Tibial artery (tissue), 4 donors: ENCODE measurements around the gene CYB5R4.

Experiments used
- DNase-seq, 2 donors: peaks; one replicate each; pipeline ENCODE4 v3.0.0-alpha.2; 2019
- H3K27ac ChIP-seq, 2 donors: fragments of 200-600 bp; sonication (generic) in 1 of 2; 1 replicate in 1 of 2; 2 replicates in 1 of 2; pipeline ENCODE4 v1.5.1; 2018 to 2019; ENCODE audit warnings: mild to moderate bottlenecking in 1 of 2
- H3K27me3 ChIP-seq, 2 donors: fragments of 200-600 bp; sonication (generic) in 1 of 2; one replicate each; pipeline versions ENCODE4 v1.5.1 to v1.6.0; 2016 to 2019
- H3K36me3 ChIP-seq, 3 donors: fragments of 200-600 bp; sonication (generic) in 2 of 3; one replicate each; pipeline ENCODE4 v1.5.1; 2016 to 2019; ENCODE audit warnings: mild to moderate bottlenecking in 2 of 3
- H3K4me1 ChIP-seq, 4 donors: fragments of 200-600 bp; sonication (generic) in 2 of 4; 1 replicate in 3 of 4; 2 replicates in 1 of 4; pipeline ENCODE4 v1.5.1; 2016 to 2019
- H3K4me3 ChIP-seq, 2 donors: fragments of 200-600 bp; sonication (generic) in 1 of 2; 1 replicate in 1 of 2; 2 replicates in 1 of 2; pipeline ENCODE4 v1.5.1; 2018 to 2019; ENCODE audit warnings: mild to moderate bottlenecking in 2 of 2
- H3K9me3 ChIP-seq, 3 donors: fragments of 200-600 bp; sonication (generic) in 1 of 3; one replicate each; pipeline ENCODE4 v1.5.1; 2016 to 2019
- intact Hi-C: fragments of 100-400 bp; cut with DNase I; formaldehyde crosslinking; loops from one replicate; pipeline ENCODE4 v1.15.0; 2023; ENCODE audit warnings: low total_unique reads
- TF ChIP-seq, protein P1 (sequence below), 2 experiments: fragments of 200-600 bp in 1 of 2; fragments of 450-650 bp in 1 of 2; IDR thresholded peaks; one replicate each; pipeline ENCODE4 v1.5.1; 2017 to 2019; ENCODE audit warnings: antibody characterized with exemption in 2 of 2, mild to moderate bottlenecking in 1 of 2, moderate library complexity in 1 of 2

The CYB5R4 gene, protein sequence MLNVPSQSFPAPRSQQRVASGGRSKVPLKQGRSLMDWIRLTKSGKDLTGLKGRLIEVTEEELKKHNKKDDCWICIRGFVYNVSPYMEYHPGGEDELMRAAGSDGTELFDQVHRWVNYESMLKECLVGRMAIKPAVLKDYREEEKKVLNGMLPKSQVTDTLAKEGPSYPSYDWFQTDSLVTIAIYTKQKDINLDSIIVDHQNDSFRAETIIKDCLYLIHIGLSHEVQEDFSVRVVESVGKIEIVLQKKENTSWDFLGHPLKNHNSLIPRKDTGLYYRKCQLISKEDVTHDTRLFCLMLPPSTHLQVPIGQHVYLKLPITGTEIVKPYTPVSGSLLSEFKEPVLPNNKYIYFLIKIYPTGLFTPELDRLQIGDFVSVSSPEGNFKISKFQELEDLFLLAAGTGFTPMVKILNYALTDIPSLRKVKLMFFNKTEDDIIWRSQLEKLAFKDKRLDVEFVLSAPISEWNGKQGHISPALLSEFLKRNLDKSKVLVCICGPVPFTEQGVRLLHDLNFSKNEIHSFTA

DNA sequence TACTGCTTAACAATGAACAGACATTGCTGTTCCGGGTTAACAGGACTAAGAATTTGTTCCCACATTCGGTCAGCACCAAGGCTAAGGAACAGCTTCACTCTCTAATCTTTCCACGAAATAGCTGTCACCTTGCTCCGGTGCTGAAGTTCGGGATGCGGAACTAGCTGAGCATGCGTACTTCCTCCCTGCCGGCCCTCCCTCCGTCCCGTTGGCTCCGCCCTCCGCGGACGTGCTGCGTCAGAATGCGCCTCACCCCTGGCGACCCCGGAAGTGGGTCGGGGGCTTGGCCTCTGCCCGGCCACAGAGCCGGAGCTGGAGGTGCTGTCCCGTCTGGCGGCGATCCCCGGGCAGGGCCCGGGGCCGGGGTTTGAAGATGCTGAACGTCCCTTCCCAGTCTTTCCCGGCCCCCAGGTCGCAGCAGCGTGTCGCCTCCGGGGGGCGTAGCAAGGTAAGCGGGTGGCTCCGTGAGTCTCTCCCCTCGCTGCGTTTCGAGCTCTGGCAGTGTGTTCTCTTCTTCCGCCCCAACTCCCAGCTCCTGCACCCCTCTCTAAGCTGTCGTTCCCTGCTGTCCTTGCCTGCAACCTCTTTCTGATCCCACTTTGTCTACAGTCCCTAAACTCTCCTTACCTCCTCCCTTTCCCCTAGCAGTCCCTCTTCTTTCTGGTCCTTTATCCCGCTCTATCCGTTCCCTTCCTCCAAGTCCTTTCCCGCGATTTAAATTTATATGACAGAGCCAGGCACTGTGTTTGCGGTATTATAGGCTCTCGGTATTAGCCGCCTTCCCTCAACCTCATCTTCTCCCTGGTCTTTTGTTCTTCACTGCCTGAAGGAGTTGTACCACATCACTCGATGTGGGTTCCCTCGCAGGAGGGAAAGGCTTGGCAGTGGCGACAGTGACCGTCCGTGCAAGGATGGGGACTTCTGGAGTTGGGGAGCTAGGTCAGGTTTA, at the start of gene CYB5R4:
Gene CYB5R4, plus strand, starts transcription at position 280 of the 949 bp plus-strand sequence. Its CDS starts 94 bp downstream, at position 374.
- peak; percentile 93 to 97 for DNase-seq

DNA sequence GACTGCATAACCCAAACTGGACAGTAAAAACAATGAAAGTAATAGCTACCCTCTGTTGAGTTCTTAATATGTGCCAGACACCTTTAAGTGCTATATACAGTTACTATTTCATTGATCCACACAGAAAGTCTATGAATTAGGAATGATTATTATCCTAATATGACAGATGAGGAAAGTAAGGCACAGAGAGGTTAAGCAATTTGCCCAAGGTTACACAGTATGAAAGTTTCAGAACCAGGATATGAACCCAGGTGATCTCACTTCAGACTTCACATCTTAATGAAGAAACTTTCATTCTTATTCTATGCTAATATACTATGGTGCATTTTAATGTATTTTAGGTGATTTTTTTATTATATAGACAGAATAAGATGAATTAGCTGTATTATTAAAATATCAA, 46.9 kb upstream of the CYB5R4 start:
- no peak for DNase-seq
- H3K9me3 ChIP-seq = no peaks in the 10 kb centered on the region
- intact Hi-C loops = no loop called here
- no peaks in the 10 kb centered on the region for H3K4me1 ChIP-seq
- no peaks in the 10 kb centered on the region for H3K27me3 ChIP-seq
- H3K4me3 ChIP-seq = no peak overlapping the region
- H3K36me3 ChIP-seq = no peaks in the 10 kb centered on the region
- H3K27ac ChIP-seq = no peak overlapping the region
- TF ChIP-seq, protein P1, sequence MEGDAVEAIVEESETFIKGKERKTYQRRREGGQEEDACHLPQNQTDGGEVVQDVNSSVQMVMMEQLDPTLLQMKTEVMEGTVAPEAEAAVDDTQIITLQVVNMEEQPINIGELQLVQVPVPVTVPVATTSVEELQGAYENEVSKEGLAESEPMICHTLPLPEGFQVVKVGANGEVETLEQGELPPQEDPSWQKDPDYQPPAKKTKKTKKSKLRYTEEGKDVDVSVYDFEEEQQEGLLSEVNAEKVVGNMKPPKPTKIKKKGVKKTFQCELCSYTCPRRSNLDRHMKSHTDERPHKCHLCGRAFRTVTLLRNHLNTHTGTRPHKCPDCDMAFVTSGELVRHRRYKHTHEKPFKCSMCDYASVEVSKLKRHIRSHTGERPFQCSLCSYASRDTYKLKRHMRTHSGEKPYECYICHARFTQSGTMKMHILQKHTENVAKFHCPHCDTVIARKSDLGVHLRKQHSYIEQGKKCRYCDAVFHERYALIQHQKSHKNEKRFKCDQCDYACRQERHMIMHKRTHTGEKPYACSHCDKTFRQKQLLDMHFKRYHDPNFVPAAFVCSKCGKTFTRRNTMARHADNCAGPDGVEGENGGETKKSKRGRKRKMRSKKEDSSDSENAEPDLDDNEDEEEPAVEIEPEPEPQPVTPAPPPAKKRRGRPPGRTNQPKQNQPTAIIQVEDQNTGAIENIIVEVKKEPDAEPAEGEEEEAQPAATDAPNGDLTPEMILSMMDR (IDR thresholded peaks at IDR 0.05) = no peak

More for the DNA sequence above, at the start of gene CYB5R4:
- H3K4me1 ChIP-seq = peaks cover 0 to 30% (median 6%) of the 10 kb centered on the region in 4 donors
- H3K4me3 ChIP-seq = peak within 1 kb of the TSS; percentile 87 to 93
- intact Hi-C loops = no loop called here
- TF ChIP-seq, protein P1 (IDR thresholded peaks at IDR 0.05) = peak; percentile 42 to 47
- H3K27me3 ChIP-seq = no peaks in the 10 kb centered on the region
- H3K36me3 ChIP-seq = peaks cover 0 to 5% (median 0%) of the 10 kb centered on the region in 3 donors
- no peaks in the 10 kb centered on the region for H3K9me3 ChIP-seq
- peak within 1 kb of the TSS; percentile 89 to 92 for H3K27ac ChIP-seq

DNA sequence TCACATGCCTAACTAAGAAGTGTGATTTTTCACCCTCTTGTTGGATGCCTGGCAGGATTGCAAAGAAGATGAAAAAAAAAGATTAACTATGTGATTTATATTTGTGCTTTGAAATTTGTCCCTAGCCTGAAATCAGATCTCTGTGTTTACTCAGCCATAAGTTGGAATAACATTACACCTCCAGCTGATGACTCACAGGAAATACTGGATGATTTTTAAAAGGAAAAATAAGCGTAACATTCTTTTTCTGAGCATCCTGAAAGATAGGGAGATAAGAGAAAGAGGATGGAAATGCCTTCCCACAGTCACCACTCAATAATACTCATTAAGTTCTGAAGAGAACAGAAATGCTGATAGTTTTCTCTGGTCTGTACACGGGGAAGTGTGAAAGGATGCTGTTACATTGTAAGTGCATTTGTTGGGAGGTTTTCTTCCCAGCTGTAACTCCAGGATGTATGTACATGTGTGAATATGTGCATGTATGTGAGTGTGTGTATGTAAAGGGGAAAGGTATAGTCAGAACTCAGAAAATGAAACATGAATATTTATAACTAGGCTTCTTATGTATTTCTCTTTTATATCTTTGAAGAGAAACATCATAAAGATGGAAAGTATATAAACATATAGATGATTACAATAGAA, 43.7 kb upstream of the CYB5R4 start:
- TF ChIP-seq, protein P1 (IDR thresholded peaks at IDR 0.05) = no peak
- Histone ChIP-seq H3K27me3 (no peaks in the 10 kb centered on the region), H3K4me3 (no peak overlapping the region), H3K27ac (no peak overlapping the region), H3K4me1 (no peaks in the 10 kb centered on the region), H3K36me3 (no peaks in the 10 kb centered on the region), H3K9me3 (no peaks in the 10 kb centered on the region)
- intact Hi-C loops = no loop called here
- no peak for DNase-seq

DNA sequence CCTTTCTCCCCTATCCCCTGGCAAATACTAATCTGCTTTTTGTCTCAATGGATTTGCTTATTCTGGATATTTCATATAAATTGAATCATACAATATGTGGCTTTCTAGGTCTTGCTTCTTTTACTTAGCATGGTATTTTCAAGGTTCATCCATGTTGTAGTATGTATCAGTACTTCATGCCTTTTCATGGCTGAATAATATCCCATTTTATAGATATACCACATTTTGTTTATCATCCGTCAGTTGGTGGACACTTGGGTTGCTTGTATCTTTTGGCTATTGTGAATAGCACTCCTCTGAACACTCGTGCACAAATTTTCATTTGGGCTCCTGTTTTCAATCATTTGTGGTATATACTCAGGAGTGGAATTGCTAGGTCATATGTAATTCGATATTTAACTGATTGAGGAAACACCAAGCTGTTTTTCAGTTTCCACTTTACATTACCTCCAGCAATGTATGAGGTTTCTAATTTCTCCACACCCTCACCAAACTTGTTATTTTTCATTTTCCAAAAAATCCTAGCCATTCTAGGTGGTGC, 36.8 kb upstream of the CYB5R4 start:
- no peaks in the 10 kb centered on the region for H3K27me3 ChIP-seq
- TF ChIP-seq, protein P1 (IDR thresholded peaks at IDR 0.05) = no peak
- H3K36me3 ChIP-seq = no peaks in the 10 kb centered on the region
- no peaks in the 10 kb centered on the region for H3K9me3 ChIP-seq
- intact Hi-C loops = no loop called here
- DNase-seq = no peak
- H3K27ac ChIP-seq = no peak overlapping the region
- no peak overlapping the region for H3K4me3 ChIP-seq
- H3K4me1 ChIP-seq = no peaks in the 10 kb centered on the region

DNA sequence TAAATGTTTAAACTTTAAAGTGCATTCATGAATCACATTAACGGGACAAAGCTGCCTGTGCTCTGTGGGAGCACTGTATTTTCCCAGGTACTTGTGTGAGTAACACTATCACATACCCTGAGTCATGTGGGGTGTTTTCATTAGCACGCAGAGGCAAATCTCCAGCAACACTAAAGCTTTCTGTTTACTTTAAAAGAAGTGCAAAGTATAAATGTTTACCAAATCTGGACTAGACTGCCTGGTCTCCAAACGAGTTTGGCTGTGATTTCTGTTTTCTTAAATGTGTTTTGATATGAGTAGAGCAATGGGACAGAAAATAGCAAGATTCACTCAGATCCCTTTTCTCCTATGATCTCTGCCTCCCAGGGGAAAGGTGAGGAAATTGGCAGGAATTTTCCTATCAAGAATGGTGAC, 35.1 kb upstream of the CYB5R4 start:
- TF ChIP-seq, protein P1 (IDR thresholded peaks at IDR 0.05) = no peak
- Histone ChIP-seq H3K4me3 (no peak overlapping the region), H3K27me3 (no peaks in the 10 kb centered on the region), H3K27ac (no peak overlapping the region), H3K9me3 (no peaks in the 10 kb centered on the region), H3K36me3 (no peaks in the 10 kb centered on the region), H3K4me1 (no peaks in the 10 kb centered on the region)
- intact Hi-C loops = no loop called here
- DNase-seq = no peak
